Thyroid gland (tissue), 4 donors: ENCODE results near the gene RIPPLY1. TPM values are rescaled to one million over a fixed set of nuclear protein-coding genes. Genes with fewer than 3 reads are reported as not detected.

ENCODE experiments used
- DNase-seq, 2 donors: peaks; one replicate each; pipeline ENCODE4 v3.0.0-alpha.2; 2019
- H3K27ac ChIP-seq, 3 donors: fragments of 200-600 bp; sonication (generic); 1 replicate in 2 of 3; 2 replicates in 1 of 3; pipeline ENCODE4 v1.5.1; 2016 to 2019; ENCODE audit warnings: mild to moderate bottlenecking in 1 of 3, moderate library complexity in 1 of 3
- H3K27me3 ChIP-seq: fragments of 200-600 bp; sonication (generic); one replicate; pipeline ENCODE4 v1.5.1; 2019
- H3K36me3 ChIP-seq, 2 donors: fragments of 200-600 bp; sonication (generic); one replicate each; pipeline ENCODE4 v1.5.1; 2016 to 2019
- H3K4me1 ChIP-seq, 2 donors: fragments of 200-600 bp; sonication (generic); one replicate each; pipeline ENCODE4 v1.5.1; 2017 to 2019
- H3K4me3 ChIP-seq, 3 donors: fragments of 200-600 bp; sonication (generic); replicated peaks in 1 of 3; 1 replicate in 2 of 3; 2 replicates in 1 of 3; pipeline ENCODE4 v1.5.1; 2016; ENCODE audit warnings: mild to moderate bottlenecking in 1 of 3
- H3K9me3 ChIP-seq: fragments of 200-600 bp; sonication (generic); one replicate; pipeline ENCODE4 v1.5.1; 2017
- POLR2A ChIP-seq, 2 donors: fragments of 450-650 bp; IDR thresholded peaks; one replicate each; pipeline ENCODE4 v1.6.1; 2017; ENCODE audit warnings: antibody characterized with exemption in 2 of 2, mild to moderate bottlenecking in 2 of 2, moderate library complexity in 1 of 2
- WGBS, 2 donors: methylation state at CpG; one replicate each; pipeline ENCODE4 v1.1.5; 2017; 5-methylcytosine and 5-hydroxymethylcytosine counted together
- intact Hi-C: fragments of 100-400 bp; cut with DNase I; formaldehyde crosslinking; loops from one replicate; pipeline ENCODE4 v1.15.1; 2023
- total RNA-seq, 4 donors: library from RNA; depleted of rRNA; stranded (reverse); fragments of >200 nt; gene quantifications; one replicate each; pipeline ENCODE4 v1.2.3, GENCODE V29; 2016
- TF ChIP-seq, protein P1 (sequence below), 6 experiments: fragments of 200-600 bp in 3 of 6; fragments of 450-650 bp in 3 of 6; sonication (generic) in 3 of 6; IDR thresholded peaks; one replicate each; pipeline ENCODE4 v1.5.1; 2016 to 2019; ENCODE audit warnings: antibody characterized with exemption in 6 of 6, mild to moderate bottlenecking in 2 of 6, inconsistent platforms in 1 of 6, moderate library complexity in 1 of 6

RIPPLY1 gene, protein sequence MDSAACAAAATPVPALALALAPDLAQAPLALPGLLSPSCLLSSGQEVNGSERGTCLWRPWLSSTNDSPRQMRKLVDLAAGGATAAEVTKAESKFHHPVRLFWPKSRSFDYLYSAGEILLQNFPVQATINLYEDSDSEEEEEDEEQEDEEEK
- not detected for total RNA-seq

DNA sequence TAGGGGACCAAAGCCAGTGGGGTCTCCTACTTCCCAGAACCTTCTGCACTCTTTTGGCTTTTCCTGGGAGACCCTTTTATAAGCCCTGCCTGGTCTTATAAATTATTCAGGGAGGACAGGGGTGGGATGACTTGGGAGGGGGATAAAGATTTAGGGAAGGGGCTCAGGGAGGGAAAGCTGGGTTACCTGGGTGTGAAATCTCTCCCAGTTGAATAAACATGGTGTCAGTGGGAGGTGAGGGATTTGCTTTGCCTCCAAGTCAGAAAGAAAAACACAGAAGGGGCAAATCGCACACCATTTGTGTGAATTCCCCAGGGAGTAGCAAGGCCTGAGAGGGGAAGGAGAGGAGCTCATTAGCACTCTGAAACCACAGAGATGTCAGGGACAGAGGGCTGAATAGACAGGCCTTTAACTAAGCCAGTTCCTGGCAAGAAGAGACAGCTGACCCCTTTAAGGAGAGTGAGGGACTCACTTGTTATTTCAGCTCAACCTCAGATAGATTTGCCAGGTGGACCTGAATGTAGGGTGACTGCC is at the start of gene RIPPLY1:
RIPPLY1 (minus strand) TSS at position 51 of the 534 bp plus-strand sequence. CDS start 54 bp downstream, outside the sequence.
- H3K36me3 ChIP-seq = no peaks in the 10 kb centered on the region
- H3K4me1 ChIP-seq = peaks cover 14 to 20% of the 10 kb centered on the region in 2 donors
- 78 to 86% methylated on average over 1 of the region's 1 CpG for WGBS, 2 donors
- no peak for DNase-seq
- no peak within 1 kb of the TSS for H3K4me3 ChIP-seq
- H3K27ac ChIP-seq = peak within 1 kb of the TSS in 1 of 3 donors; percentile 73
- TF ChIP-seq POLR2A (IDR thresholded peaks at IDR 0.05) = no peak
- TF ChIP-seq, protein P1, sequence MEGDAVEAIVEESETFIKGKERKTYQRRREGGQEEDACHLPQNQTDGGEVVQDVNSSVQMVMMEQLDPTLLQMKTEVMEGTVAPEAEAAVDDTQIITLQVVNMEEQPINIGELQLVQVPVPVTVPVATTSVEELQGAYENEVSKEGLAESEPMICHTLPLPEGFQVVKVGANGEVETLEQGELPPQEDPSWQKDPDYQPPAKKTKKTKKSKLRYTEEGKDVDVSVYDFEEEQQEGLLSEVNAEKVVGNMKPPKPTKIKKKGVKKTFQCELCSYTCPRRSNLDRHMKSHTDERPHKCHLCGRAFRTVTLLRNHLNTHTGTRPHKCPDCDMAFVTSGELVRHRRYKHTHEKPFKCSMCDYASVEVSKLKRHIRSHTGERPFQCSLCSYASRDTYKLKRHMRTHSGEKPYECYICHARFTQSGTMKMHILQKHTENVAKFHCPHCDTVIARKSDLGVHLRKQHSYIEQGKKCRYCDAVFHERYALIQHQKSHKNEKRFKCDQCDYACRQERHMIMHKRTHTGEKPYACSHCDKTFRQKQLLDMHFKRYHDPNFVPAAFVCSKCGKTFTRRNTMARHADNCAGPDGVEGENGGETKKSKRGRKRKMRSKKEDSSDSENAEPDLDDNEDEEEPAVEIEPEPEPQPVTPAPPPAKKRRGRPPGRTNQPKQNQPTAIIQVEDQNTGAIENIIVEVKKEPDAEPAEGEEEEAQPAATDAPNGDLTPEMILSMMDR (IDR thresholded peaks at IDR 0.05) = no peak
- intact Hi-C loops = loop anchor here (5.0 kb wide), 1 partner anchor 49 kb away; no protein-coding TSS in a partner anchor
- H3K27me3 ChIP-seq = no peaks in the 10 kb centered on the region
- H3K9me3 ChIP-seq = no peaks in the 10 kb centered on the region

- intact Hi-C loops = loop anchor here (5.0 kb wide), 1 partner anchor 50 kb away; the partner anchor contains the start of gene RIPPLY1
These were observed 49.4 kb upstream of the RIPPLY1 start for GRCh38 chrX:106952538-106952937.

GRCh38 chrX:106952089-106952488 is 48.9 kb upstream of the RIPPLY1 start:
- no peaks in the 10 kb centered on the region for H3K36me3 ChIP-seq
- H3K27me3 ChIP-seq = no peaks in the 10 kb centered on the region
- intact Hi-C loops = loop anchor here (5.0 kb wide), 1 partner anchor 50 kb away; the partner anchor contains the start of gene RIPPLY1
- no peak overlapping the region for H3K4me3 ChIP-seq
- DNase-seq = no peak
- H3K27ac ChIP-seq = no peak overlapping the region
- H3K4me1 ChIP-seq = no peaks in the 10 kb centered on the region
- no peaks in the 10 kb centered on the region for H3K9me3 ChIP-seq
- 92 to 98% methylated on average over 3 of the region's 3 CpGs for WGBS, 2 donors
- no peak for TF ChIP-seq POLR2A (IDR thresholded peaks at IDR 0.05)
- TF ChIP-seq, protein P1 (IDR thresholded peaks at IDR 0.05) = no peak

More at GRCh38 chrX:106952538-106952937, 49.4 kb upstream of the RIPPLY1 start:
- Histone ChIP-seq H3K27ac (no peak overlapping the region), H3K36me3 (no peaks in the 10 kb centered on the region), H3K27me3 (no peaks in the 10 kb centered on the region), H3K9me3 (no peaks in the 10 kb centered on the region), H3K4me3 (no peak overlapping the region), H3K4me1 (no peaks in the 10 kb centered on the region)
- WGBS, 2 donors = 97% methylated on average over 2 of the region's 2 CpGs
- no peak for DNase-seq
- TF ChIP-seq POLR2A (IDR thresholded peaks at IDR 0.05) = no peak
- TF ChIP-seq, protein P1 (IDR thresholded peaks at IDR 0.05) = no peak

DNA sequence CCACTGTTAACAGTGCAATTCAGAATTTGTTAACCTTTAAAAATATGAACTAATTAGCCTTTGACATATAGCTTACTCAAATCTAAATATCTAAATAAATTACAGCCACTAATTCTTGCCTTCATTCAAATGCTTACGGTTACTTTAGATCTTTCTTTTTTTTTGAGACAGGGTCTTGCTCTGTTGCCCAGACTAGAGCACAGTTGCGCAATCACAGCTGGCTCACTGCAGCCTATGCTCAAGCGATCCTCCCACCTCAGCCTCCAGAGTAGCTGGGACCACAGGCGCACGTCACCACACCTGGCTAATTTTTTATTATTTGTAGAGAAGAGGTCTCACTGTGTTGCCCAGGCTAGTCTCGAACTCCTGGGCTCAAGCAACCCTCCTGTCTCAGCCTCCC is 48.1 kb upstream of the RIPPLY1 start:
- Histone ChIP-seq H3K36me3 (no peaks in the 10 kb centered on the region), H3K4me3 (no peak overlapping the region), H3K27ac (no peak overlapping the region), H3K4me1 (no peaks in the 10 kb centered on the region), H3K9me3 (no peaks in the 10 kb centered on the region), H3K27me3 (no peaks in the 10 kb centered on the region)
- WGBS, 2 donors = 89 to 90% methylated on average over 6 of the region's 6 CpGs
- TF ChIP-seq, protein P1 (IDR thresholded peaks at IDR 0.05) = no peak
- no peak for TF ChIP-seq POLR2A (IDR thresholded peaks at IDR 0.05)
- no peak for DNase-seq
- intact Hi-C loops = loop anchor here (5.0 kb wide), 1 partner anchor 49 kb away; the partner anchor contains the start of gene RIPPLY1

DNA sequence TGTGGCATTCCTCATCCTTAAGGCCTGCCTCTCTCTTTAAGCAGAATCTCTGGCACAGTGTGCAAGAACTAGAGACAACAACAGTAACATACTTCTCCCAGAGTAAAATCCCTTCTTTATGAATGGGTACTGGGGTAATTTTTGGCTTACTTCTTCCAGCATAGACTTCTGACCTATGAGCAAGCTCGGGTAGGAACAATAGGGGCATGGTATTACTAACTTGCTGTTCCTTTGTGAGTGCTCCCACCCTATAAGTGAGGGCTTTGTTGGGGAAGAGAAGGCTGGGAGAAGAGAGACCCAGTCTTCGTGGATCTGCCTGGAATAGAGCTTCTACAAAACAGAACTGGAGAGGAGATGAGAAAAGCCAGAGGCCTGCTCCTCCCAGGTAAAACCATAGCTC is 47.2 kb upstream of the RIPPLY1 start:
- Histone ChIP-seq H3K4me1 (no peaks in the 10 kb centered on the region), H3K27me3 (no peaks in the 10 kb centered on the region), H3K36me3 (no peaks in the 10 kb centered on the region), H3K4me3 (no peak overlapping the region), H3K9me3 (no peaks in the 10 kb centered on the region), H3K27ac (no peak overlapping the region)
- TF ChIP-seq POLR2A (IDR thresholded peaks at IDR 0.05) = no peak
- TF ChIP-seq, protein P1 (IDR thresholded peaks at IDR 0.05) = no peak
- DNase-seq = no peak
- 75 to 95% methylated on average over 2 of the region's 2 CpGs for WGBS, 2 donors
- intact Hi-C loops = loop anchor here (5.0 kb wide), 1 partner anchor 48 kb away; the partner anchor contains the start of gene RIPPLY1
